Prostate gland (tissue), 2 donors: Measurements from ENCODE around the gene ZDBF2.

Experiments used
- POLR2AphosphoS5 ChIP-seq: sonication (generic); formaldehyde crosslinking; IDR thresholded peaks from one replicate; pipeline ENCODE4 v1.6.1; 2017; ENCODE audit warnings: antibody characterized with exemption
- TF ChIP-seq, protein P1 (sequence below), 4 experiments: fragments of 200-600 bp in 2 of 4; fragments of 450-650 bp in 2 of 4; sonication (generic) in 2 of 4; IDR thresholded peaks; 1 replicate in 3 of 4; 2 replicates in 1 of 4; pipeline ENCODE4 v1.5.1; 2016 to 2019; ENCODE audit warnings: antibody characterized with exemption in 4 of 4, mild to moderate bottlenecking in 2 of 4, moderate library complexity in 2 of 4

DNA sequence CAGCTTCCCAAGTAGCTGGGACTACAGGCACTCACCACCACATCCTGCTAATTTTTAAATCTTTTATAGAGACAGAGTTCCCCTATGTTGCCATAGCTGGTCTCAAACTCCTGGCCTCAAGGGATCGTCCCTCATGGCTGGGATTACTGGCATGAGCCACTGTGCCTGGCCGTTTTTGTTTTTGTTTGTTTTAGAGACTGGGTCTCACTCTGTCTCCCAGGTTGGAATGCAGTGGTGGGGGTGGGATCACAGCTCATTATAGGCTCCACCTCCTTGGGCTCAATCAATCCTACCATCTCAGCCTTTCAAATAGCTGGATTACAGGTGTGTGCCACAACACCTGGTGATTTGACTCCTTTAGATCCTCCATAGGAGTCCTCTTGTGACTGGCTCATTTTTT lies 19.5 kb upstream of the ZDBF2 start:
- no peak for TF ChIP-seq POLR2AphosphoS5
- TF ChIP-seq, protein P1, sequence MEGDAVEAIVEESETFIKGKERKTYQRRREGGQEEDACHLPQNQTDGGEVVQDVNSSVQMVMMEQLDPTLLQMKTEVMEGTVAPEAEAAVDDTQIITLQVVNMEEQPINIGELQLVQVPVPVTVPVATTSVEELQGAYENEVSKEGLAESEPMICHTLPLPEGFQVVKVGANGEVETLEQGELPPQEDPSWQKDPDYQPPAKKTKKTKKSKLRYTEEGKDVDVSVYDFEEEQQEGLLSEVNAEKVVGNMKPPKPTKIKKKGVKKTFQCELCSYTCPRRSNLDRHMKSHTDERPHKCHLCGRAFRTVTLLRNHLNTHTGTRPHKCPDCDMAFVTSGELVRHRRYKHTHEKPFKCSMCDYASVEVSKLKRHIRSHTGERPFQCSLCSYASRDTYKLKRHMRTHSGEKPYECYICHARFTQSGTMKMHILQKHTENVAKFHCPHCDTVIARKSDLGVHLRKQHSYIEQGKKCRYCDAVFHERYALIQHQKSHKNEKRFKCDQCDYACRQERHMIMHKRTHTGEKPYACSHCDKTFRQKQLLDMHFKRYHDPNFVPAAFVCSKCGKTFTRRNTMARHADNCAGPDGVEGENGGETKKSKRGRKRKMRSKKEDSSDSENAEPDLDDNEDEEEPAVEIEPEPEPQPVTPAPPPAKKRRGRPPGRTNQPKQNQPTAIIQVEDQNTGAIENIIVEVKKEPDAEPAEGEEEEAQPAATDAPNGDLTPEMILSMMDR (IDR thresholded peaks at IDR 0.05): no peak
